Fibroblast of lung (primary cell): Measurements from ENCODE around the gene ARID3A. TPM values are rescaled to one million over a fixed set of nuclear protein-coding genes. Genes with fewer than 3 reads are reported as not detected.
"Not testable (repeated sequence)": the region's sequence is repeated elsewhere in the genome, so short reads cannot be mapped to it uniquely, and the experiment has no call there.

Experiments
- DNase-seq, 2 donors: peaks; one replicate each; pipeline versions ENCODE4 v3.0.0 to v3.0.0-alpha.2; 2010; ENCODE audit warnings: low read depth in 2 of 2
- H2AFZ ChIP-seq: 2 replicates; pipeline ENCODE4 v1.5.1; 2012; ENCODE audit warnings: low read length, control low read depth, inconsistent platforms
- H3K27ac ChIP-seq: 2 replicates; pipeline ENCODE4 v1.5.1; 2011; ENCODE audit warnings: low read length, control low read depth; ENCODE audit not compliant: insufficient read depth
- H3K27me3 ChIP-seq: 2 replicates; pipeline ENCODE4 v1.5.1; 2011; ENCODE audit warnings: mild to moderate bottlenecking, low read length; ENCODE audit not compliant: control insufficient read depth, insufficient read depth
- H3K36me3 ChIP-seq: 2 replicates; pipeline ENCODE4 v1.5.1; 2011; ENCODE audit warnings: low read length; ENCODE audit not compliant: control insufficient read depth, insufficient read depth
- H3K4me1 ChIP-seq: 2 replicates; pipeline ENCODE4 v1.5.1; 2011; ENCODE audit warnings: low read length; ENCODE audit not compliant: control insufficient read depth, insufficient read depth; ENCODE audit errors: extremely low read depth
- H3K4me2 ChIP-seq: 2 replicates; pipeline ENCODE4 v1.5.1; 2011; ENCODE audit warnings: low read length, control low read depth; ENCODE audit not compliant: insufficient read depth; ENCODE audit errors: extremely low read depth
- H3K4me3 ChIP-seq, 4 experiments: fragments of 200-600 bp in 1 of 4; sonication (generic) in 1 of 4; replicated peaks in 1 of 4; 2 replicates each; pipeline ENCODE4 v1.5.1; 2011 to 2016; ENCODE audit warnings: low read length in 4 of 4, low read depth in 3 of 4, mild to moderate bottlenecking in 3 of 4, control low read depth in 2 of 4, inconsistent platforms in 1 of 4, mixed read lengths in 1 of 4; ENCODE audit not compliant: insufficient read depth in 1 of 4; ENCODE audit errors: control extremely low read depth in 1 of 4
- H3K79me2 ChIP-seq: 2 replicates; pipeline ENCODE4 v1.5.1; 2012; ENCODE audit warnings: mild to moderate bottlenecking, low read length, inconsistent platforms; ENCODE audit not compliant: control insufficient read depth, insufficient read depth
- H3K9ac ChIP-seq: 2 replicates; pipeline ENCODE4 v1.5.1; 2011; ENCODE audit warnings: mild to moderate bottlenecking, low read length, control low read depth; ENCODE audit not compliant: insufficient read depth
- H3K9me3 ChIP-seq: 2 replicates; pipeline ENCODE4 v1.5.1; 2012; ENCODE audit warnings: low read depth, low read length; ENCODE audit not compliant: control insufficient read depth, insufficient read depth
- H4K20me1 ChIP-seq: 2 replicates; pipeline ENCODE4 v1.5.1; 2011; ENCODE audit warnings: low read length; ENCODE audit not compliant: control insufficient read depth, insufficient read depth; ENCODE audit errors: extremely low read depth
- CTCF ChIP-seq, 2 donors: IDR thresholded peaks in 1 of 2; conservative IDR thresholded peaks in 1 of 2; 1 replicate in 1 of 2; 2 replicates in 1 of 2; pipeline ENCODE4 v1.5.1; 2011 to 2012; ENCODE audit warnings: low read length in 2 of 2, control low read depth in 1 of 2, inconsistent platforms in 1 of 2, low read depth in 1 of 2, mild to moderate bottlenecking in 1 of 2
- EZH2 ChIP-seq: IDR thresholded peaks from 2 replicates; pipeline ENCODE4 v1.5.1; 2012; ENCODE audit warnings: low read length, control low read depth, mild to moderate bottlenecking; ENCODE audit errors: missing control alignments
- polyA plus RNA-seq, 2 donors: library from polyadenylated mRNA; depleted of rRNA in 1 of 2; stranded (reverse) in 1 of 2; unstranded in 1 of 2; fragments of >200 nt; gene quantifications; 2 replicates each; pipeline ENCODE4 v1.2.1, GENCODE V29; 2011 to 2012; ENCODE audit warnings: missing spikeins in 1 of 2
- total RNA-seq: library from RNA; depleted of rRNA; stranded (reverse); fragments of >200 nt; gene quantifications from 2 replicates; pipeline ENCODE4 v1.2.1, GENCODE V29; 2014

The ARID3A gene
- total and polyA plus RNA-seq, 2 donors (not counting 1 experiment from before 2014, with no cell fraction given) = 6.4 to 14.9 TPM

GRCh38 chr19:1019616-1019961 lies 93.8 kb downstream of the ARID3A start:
- Histone ChIP-seq H3K79me2 (peaks cover 64% of the 10 kb centered on the region), H3K4me1 (peaks cover 20% of the 10 kb centered on the region), H4K20me1 (peaks cover 1% of the 10 kb centered on the region), H3K36me3 (peaks cover 8% of the 10 kb centered on the region), H3K27ac (peak overlapping the region; percentile 93), H3K4me2 (peak overlapping the region; percentile 84), H3K9me3 (no peaks in the 10 kb centered on the region), H3K9ac (peak overlapping the region; percentile 91), H3K4me3 (peak overlapping the region; percentile 51 to 91 (median 82)), H3K27me3 (no peaks in the 10 kb centered on the region), H2AFZ (no peak overlapping the region)
- TF ChIP-seq CTCF (conservative IDR thresholded peaks at IDR 0.05 in 1 of 2, IDR thresholded peaks at IDR 0.05 in 1 of 2; ENCODE audit: low read depth in 1 of 2, low read length in 2 of 2) (no peak), EZH2 (no peak)
- no peak for DNase-seq

- Histone ChIP-seq H3K4me2 (peak overlapping the region; percentile 84), H3K9me3 (no peaks in the 10 kb centered on the region), H3K4me3 (peak overlapping the region; percentile 51 to 91 (median 82)), H3K4me1 (peaks cover 20% of the 10 kb centered on the region), H3K27me3 (no peaks in the 10 kb centered on the region), H3K79me2 (peaks cover 57% of the 10 kb centered on the region), H3K36me3 (peaks cover 5% of the 10 kb centered on the region), H3K27ac (peak overlapping the region; percentile 93), H3K9ac (peak overlapping the region; percentile 91), H4K20me1 (peaks cover 1% of the 10 kb centered on the region), H2AFZ (no peak overlapping the region)
- DNase-seq = no peak
- TF ChIP-seq EZH2 (no peak), CTCF (conservative IDR thresholded peaks at IDR 0.05 in 1 of 2, IDR thresholded peaks at IDR 0.05 in 1 of 2; ENCODE audit: low read depth in 1 of 2, low read length in 2 of 2) (no peak)
These were observed 94.4 kb downstream of the ARID3A start for GRCh38 chr19:1019980-1020867.

GRCh38 chr19:1020868-1021425 lies 95.1 kb downstream of the ARID3A start, which contains the start of gene TMEM259:
Gene TMEM259 (minus strand): TSS chr19:1021123. CDS start chr19:1020996, 127 bp downstream.
- no peaks in the 10 kb centered on the region for H3K27me3 ChIP-seq
- peak within 1 kb of the TSS; percentile 84 for H3K4me2 ChIP-seq
- peak within 1 kb of the TSS; percentile 91 for H3K9ac ChIP-seq
- H3K27ac ChIP-seq = peak within 1 kb of the TSS; percentile 93
- peak within 1 kb of the TSS; percentile 80 for H2AFZ ChIP-seq
- H3K79me2 ChIP-seq = peaks cover 50% of the 10 kb centered on the region
- H3K4me1 ChIP-seq = peaks cover 20% of the 10 kb centered on the region
- TF ChIP-seq CTCF (conservative IDR thresholded peaks at IDR 0.05 in 1 of 2, IDR thresholded peaks at IDR 0.05 in 1 of 2; ENCODE audit: low read depth in 1 of 2, low read length in 2 of 2) (no peak), EZH2 (no peak)
- H4K20me1 ChIP-seq = peaks cover 1% of the 10 kb centered on the region
- no peaks in the 10 kb centered on the region for H3K9me3 ChIP-seq
- H3K4me3 ChIP-seq = peak within 1 kb of the TSS; percentile 51 to 91 (median 82)
- DNase-seq = peak; percentile 96 to 98
- peaks cover 5% of the 10 kb centered on the region for H3K36me3 ChIP-seq

- not testable (repeated sequence) for H3K27me3 ChIP-seq, H3K9ac ChIP-seq, H3K36me3 ChIP-seq, H2AFZ ChIP-seq, H3K4me1 ChIP-seq, H3K9me3 ChIP-seq, H3K4me2 ChIP-seq, H3K27ac ChIP-seq, H4K20me1 ChIP-seq, DNase-seq, H3K4me3 ChIP-seq
- H3K79me2 ChIP-seq = peaks cover 43% of the 10 kb centered on the region
These were observed 98.0 kb downstream of the ARID3A start for GRCh38 chr19:1023883-1024188.
